Measurements from ENCODE around the gene BACE2. TPM values are rescaled to one million over a fixed set of nuclear protein-coding genes. Genes with fewer than 3 reads are reported as not detected.

Gene BACE2
- total and polyA plus RNA-seq, 2 of the 13 experiments (the other 11 are each of a cell fraction or from before 2014, with no cell fraction given), result 0.07 to 0.11 TPM

DNA sequence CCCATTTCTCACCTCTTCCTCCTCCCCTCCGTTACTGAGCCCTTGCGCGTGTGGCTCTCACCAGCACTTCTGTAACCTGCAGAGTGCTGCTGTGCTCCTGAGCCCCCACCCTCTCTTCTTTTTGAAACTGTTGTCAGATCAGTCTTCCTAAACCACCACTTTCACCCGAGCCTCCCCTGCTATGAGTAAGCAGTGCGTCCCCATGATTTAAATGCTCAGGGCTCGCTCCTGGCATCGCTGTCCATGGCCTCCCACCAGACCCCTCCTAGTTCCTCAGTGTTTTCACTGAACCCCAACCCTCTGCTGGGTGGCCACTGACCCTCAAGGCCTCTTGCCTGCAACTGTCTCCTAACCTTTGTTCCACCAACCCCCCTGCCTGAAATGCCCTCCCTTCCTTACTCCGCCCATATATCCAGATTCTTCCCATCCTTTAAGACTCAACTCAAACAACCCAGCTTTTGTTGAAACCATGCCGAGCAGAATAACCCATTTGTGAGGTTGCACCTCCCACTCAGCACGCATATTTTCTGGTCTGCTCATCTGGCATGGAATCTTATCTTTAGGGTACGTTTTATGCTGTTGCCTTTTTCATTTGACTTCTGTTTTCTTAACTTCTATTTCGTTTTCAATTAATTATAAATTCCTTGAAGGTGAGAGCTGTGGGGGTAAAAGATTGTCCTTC lies 84.1 kb downstream of the BACE2 start (continued):
- TF ChIP-seq, protein P1, sequence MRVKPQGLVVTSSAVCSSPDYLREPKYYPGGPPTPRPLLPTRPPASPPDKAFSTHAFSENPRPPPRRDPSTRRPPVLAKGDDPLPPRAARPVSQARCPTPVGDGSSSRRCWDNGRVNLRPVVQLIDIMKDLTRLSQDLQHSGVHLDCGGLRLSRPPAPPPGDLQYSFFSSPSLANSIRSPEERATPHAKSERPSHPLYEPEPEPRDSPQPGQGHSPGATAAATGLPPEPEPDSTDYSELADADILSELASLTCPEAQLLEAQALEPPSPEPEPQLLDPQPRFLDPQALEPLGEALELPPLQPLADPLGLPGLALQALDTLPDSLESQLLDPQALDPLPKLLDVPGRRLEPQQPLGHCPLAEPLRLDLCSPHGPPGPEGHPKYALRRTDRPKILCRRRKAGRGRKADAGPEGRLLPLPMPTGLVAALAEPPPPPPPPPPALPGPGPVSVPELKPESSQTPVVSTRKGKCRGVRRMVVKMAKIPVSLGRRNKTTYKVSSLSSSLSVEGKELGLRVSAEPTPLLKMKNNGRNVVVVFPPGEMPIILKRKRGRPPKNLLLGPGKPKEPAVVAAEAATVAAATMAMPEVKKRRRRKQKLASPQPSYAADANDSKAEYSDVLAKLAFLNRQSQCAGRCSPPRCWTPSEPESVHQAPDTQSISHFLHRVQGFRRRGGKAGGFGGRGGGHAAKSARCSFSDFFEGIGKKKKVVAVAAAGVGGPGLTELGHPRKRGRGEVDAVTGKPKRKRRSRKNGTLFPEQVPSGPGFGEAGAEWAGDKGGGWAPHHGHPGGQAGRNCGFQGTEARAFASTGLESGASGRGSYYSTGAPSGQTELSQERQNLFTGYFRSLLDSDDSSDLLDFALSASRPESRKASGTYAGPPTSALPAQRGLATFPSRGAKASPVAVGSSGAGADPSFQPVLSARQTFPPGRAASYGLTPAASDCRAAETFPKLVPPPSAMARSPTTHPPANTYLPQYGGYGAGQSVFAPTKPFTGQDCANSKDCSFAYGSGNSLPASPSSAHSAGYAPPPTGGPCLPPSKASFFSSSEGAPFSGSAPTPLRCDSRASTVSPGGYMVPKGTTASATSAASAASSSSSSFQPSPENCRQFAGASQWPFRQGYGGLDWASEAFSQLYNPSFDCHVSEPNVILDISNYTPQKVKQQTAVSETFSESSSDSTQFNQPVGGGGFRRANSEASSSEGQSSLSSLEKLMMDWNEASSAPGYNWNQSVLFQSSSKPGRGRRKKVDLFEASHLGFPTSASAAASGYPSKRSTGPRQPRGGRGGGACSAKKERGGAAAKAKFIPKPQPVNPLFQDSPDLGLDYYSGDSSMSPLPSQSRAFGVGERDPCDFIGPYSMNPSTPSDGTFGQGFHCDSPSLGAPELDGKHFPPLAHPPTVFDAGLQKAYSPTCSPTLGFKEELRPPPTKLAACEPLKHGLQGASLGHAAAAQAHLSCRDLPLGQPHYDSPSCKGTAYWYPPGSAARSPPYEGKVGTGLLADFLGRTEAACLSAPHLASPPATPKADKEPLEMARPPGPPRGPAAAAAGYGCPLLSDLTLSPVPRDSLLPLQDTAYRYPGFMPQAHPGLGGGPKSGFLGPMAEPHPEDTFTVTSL (CRISPR knock-in tag; IDR thresholded peaks at IDR 0.05; ENCODE audit: borderline replicate concordance), result no peak
- TF ChIP-seq, protein P2, sequence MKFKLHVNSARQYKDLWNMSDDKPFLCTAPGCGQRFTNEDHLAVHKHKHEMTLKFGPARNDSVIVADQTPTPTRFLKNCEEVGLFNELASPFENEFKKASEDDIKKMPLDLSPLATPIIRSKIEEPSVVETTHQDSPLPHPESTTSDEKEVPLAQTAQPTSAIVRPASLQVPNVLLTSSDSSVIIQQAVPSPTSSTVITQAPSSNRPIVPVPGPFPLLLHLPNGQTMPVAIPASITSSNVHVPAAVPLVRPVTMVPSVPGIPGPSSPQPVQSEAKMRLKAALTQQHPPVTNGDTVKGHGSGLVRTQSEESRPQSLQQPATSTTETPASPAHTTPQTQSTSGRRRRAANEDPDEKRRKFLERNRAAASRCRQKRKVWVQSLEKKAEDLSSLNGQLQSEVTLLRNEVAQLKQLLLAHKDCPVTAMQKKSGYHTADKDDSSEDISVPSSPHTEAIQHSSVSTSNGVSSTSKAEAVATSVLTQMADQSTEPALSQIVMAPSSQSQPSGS (CRISPR knock-in tag; IDR thresholded peaks at IDR 0.05), result no peak

DNA sequence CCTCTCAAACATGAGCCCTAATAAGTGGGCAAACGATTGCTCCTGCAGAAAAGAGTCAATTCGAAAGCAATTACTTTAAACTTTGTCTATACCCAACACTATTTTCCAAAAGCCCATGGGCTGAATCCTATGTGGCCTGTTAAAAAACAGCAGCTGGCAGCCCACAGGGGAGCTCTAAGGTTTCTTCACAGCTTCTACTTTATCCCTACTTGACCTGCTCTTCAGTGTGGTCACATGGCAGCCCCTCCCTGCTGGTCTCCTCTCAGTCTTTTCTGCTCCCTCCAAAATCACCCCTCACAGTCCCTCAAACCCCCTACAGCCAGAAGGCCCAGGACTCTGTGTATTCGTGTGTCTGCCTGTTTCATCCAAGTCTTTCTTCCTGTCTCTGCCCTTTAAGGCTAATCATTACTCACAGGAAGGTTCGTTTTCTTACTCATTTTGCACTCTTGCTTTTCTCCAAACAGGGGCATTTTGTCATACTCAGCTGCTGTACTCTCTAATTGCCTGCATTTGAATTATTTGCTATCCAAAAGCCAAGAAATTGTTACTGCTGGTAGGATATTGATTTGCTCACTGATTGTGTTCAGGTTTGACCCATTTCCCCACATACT lies 86.2 kb downstream of the BACE2 start:
- H3K4me1 ChIP-seq (ENCODE audit: insufficient read depth, low read length), result no peaks in the 10 kb centered on the region
- CTCF ChIA-PET (ENCODE audit: low intra/inter-chr PET ratio, low total read pairs), result no interaction called here
- H3K27ac ChIP-seq (ENCODE audit: extremely low read length, insufficient read depth, low read length), result no peak overlapping the region
- no peaks in the 10 kb centered on the region for H4K20me1 ChIP-seq (ENCODE audit: insufficient read depth, low read length)
- no peak overlapping the region for H3K4me3 ChIP-seq (replicated peaks in 1 of 3; ENCODE audit: insufficient read depth in 1 of 3, low read depth in 2 of 3, low read length in 3 of 3)
- intact Hi-C loops (cut with micrococcal nuclease; ENCODE audit: unreplicated experiment), result no loop called here
- BruUV-seq (replicated peaks), result no TSS peak
- DNase-seq (ENCODE audit: low spot score) (no peak), FAIRE-seq (no peak), ATAC-seq (no peak)
- peaks cover 0 to 4% of the 10 kb centered on the region in 2 experiments; a peak in 2 of 5 replicates for H3K27me3 ChIP-seq (ENCODE audit: control insufficient read depth in 1 of 2, insufficient read depth in 2 of 2, low read length in 2 of 2)
- WGBS (ENCODE audit: low lambda C conversion rate), result 1% methylated on average over 4 of the region's 4 CpGs
- POLR2A ChIA-PET, result no interaction called here
- TF ChIP-seq SMARCC2 (IDR thresholded peaks at IDR 0.05) (no peak), ZNF337 (CRISPR knock-in tag; IDR thresholded peaks at IDR 0.05; ENCODE audit: borderline replicate concordance, low read depth) (peak; percentile 73; the same call in 1 of the 2 replicates), FOXK1 (CRISPR knock-in tag; IDR thresholded peaks at IDR 0.05; ENCODE audit: borderline replicate concordance, low read depth) (no peak), ZNF567 (CRISPR knock-in tag; IDR thresholded peaks at IDR 0.05; ENCODE audit: borderline replicate concordance) (no peak), FOXC1 (CRISPR knock-in tag; IDR thresholded peaks at IDR 0.05; ENCODE audit: borderline replicate concordance) (no peak), HDAC6 (IDR thresholded peaks at IDR 0.05; ENCODE audit: low read depth, low read length) (no peak), PTBP1 (IDR thresholded peaks at IDR 0.05; ENCODE audit: low read depth, low read length, poor library complexity, severe bottlenecking) (no peak)
- peaks cover 10% of the 10 kb centered on the region; the same call in 1 of the 2 replicates for H3K9me3 ChIP-seq (ENCODE audit: low read length)
- H3K4me2 ChIP-seq (ENCODE audit: low read depth, low read length), result no peak overlapping the region
- H3K9ac ChIP-seq (ENCODE audit: insufficient read depth, low read depth, low read length), result no peak overlapping the region
- H3K79me2 ChIP-seq (ENCODE audit: insufficient read depth, low read length), result no peaks in the 10 kb centered on the region
- H2AFZ ChIP-seq (ENCODE audit: low read length), result no peak overlapping the region
- in situ Hi-C loops (cut with HindIII; ENCODE audit: extremely low pct_ligation_motif_present, low pct_unique_long_range_greater_than_20kb), result no loop called here
- no peaks in the 10 kb centered on the region for H3K36me3 ChIP-seq (replicated peaks in 1 of 2; ENCODE audit: control insufficient read depth in 1 of 2, insufficient read depth in 2 of 2, low read length in 2 of 2)
